NCI-H2196 treated with DMSO at 0.1 percent for 48 hours (cell line): ENCODE results near the gene RAB25.
A peak's percentile ranks its signal among the peaks of the same experiment; 100 is the strongest.

ENCODE experiments used
- DNase-seq: peaks from one replicate; lab custom pipeline; 2025; ENCODE audit not compliant: unreplicated experiment; lab: John Stamatoyannopoulos, UW

Gene RAB25

GRCh38 chr1:156078728-156079127 is 17.8 kb downstream of the RAB25 start:
- no peak for DNase-seq

GRCh38 chr1:156079762-156080161 is 18.8 kb downstream of the RAB25 start:
- no peak for DNase-seq

- no peak for DNase-seq
Measured at GRCh38 chr1:156080241-156080862, 19.4 kb downstream of the RAB25 start.

- DNase-seq = no peak
Measured at GRCh38 chr1:156080863-156081179, 19.9 kb downstream of the RAB25 start.

GRCh38 chr1:156081180-156081916 is 20.4 kb downstream of the RAB25 start:
- DNase-seq = no peak

- no peak for DNase-seq
Measured at GRCh38 chr1:156081917-156082308, 21.0 kb downstream of the RAB25 start.

GRCh38 chr1:156082309-156083091 is 21.5 kb downstream of the RAB25 start, which contains the start of gene MEX3A:
TSS of gene MEX3A (minus strand) at chr1:156082465. CDS start at chr1:156081998, 467 bp downstream.
- peak; percentile 37 for DNase-seq

- no peak for DNase-seq
Measured at GRCh38 chr1:156083800-156084790, 23.1 kb downstream of the RAB25 start.

- no peak for DNase-seq
Measured at GRCh38 chr1:156086256-156086662, 25.3 kb downstream of the RAB25 start.

- no peak for DNase-seq
Measured at GRCh38 chr1:156089704-156090103, 28.7 kb downstream of the RAB25 start.

- DNase-seq = no peak
Measured at GRCh38 chr1:156090138-156090839, 29.3 kb downstream of the RAB25 start.

- DNase-seq = peak; percentile 52
Measured at GRCh38 chr1:156090840-156091188, 29.9 kb downstream of the RAB25 start.

- no peak for DNase-seq
Measured at GRCh38 chr1:156091610-156092009, 30.6 kb downstream of the RAB25 start.

GRCh38 chr1:156095906-156096508 is 35.0 kb downstream of the RAB25 start:
- no peak for DNase-seq

- peak; percentile 67 for DNase-seq
Measured at GRCh38 chr1:156096640-156097391, 35.9 kb downstream of the RAB25 start.

- no peak for DNase-seq
Measured at GRCh38 chr1:156097499-156098178, 36.7 kb downstream of the RAB25 start.

- DNase-seq = no peak
Measured at GRCh38 chr1:156098784-156099183, 37.8 kb downstream of the RAB25 start.

GRCh38 chr1:156099282-156099681 is 38.3 kb downstream of the RAB25 start:
- no peak for DNase-seq
